GM04503 (cell line): ENCODE results near the gene ZNF317.
"Not testable (repeated sequence)": the region's sequence is repeated elsewhere in the genome, so short reads cannot be mapped to it uniquely, and the experiment has no call there.

Experiments
- DNase-seq: peaks from one replicate; pipeline ENCODE4 v3.0.0-alpha.2; 2012; ENCODE audit warnings: low read depth

Gene ZNF317

DNA sequence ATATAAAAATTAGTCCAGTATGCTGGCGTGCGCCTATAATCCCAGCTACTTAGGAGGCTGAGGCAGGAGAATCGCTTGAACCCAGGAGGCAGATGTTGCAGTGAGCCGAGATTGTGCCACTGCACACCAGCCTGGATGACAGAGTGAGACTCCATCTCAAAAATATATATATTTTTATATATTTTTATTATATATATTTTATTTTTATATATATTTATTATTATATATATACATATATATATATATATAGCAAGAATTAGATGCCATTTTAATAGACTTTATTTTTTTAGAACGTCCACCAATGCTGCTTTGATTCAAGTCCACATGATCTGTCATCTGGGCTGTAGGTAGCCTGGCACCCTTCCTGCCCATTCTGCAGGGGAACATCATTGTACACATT is 35.1 kb downstream of the ZNF317 start:
- no peak for DNase-seq

GRCh38 chr19:9178901-9179300 is 38.7 kb downstream of the ZNF317 start, which contains the start of gene OR7D2:
Gene OR7D2 (plus strand): TSS chr19:9178979. CDS start chr19:9185782, 6,803 bp downstream.
- no peak for DNase-seq

GRCh38 chr19:9183000-9183399 is 42.8 kb downstream of the ZNF317 start:
- DNase-seq: no peak

GRCh38 chr19:9187191-9187590 is 47.0 kb downstream of the ZNF317 start:
- DNase-seq: no peak

DNA sequence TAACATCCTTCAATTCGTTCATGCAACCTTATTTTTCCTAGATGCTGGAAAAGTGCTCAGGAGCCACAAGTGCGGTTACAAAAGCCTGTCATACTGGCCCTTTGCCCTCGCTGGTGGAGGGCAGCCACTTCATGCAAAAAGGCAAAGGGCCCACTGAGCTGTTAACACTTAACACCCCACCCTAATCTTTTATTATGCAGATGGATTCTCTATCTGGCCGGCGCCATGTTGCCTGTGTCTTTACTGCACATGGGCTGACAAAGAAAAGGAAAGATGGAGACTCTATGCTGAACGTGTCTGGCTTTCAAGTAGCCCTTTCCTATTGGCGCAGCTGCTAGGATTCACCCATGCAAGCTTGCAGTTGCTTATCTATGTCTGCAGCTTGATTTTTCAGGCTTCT is 49.3 kb downstream of the ZNF317 start:
- no peak for DNase-seq

DNA sequence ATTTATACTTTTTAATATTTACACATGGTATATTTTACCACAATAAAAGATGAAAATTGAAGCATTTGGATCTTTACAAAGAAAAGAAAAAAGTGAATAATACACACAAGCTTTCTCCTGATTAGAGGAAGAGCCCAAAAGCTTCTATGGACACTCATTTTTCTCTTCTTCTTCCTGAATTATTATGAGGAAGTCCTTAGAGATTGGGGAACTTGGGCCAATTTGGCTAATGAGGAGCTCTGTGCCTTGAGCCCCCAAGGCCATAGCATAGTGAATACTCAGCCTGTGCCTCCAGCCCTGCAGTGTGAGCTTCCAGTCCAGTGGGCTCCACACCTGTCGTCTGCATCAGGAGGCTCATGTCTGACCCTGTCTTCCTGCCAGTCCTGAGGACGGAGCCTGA is 57.8 kb downstream of the ZNF317 start:
- not testable (repeated sequence) for DNase-seq

GRCh38 chr19:9205501-9206113 is 65.4 kb downstream of the ZNF317 start:
- DNase-seq: peak; percentile 15
